GM21529 (cell line): ENCODE results near the gene RALGDS.

Experiments used
- ATAC-seq: cut with Tn5 transposase; IDR thresholded peaks from one replicate; pipeline ENCODE4 v1.9.1; 2021; ENCODE audit not compliant: unreplicated experiment

Gene RALGDS

DNA sequence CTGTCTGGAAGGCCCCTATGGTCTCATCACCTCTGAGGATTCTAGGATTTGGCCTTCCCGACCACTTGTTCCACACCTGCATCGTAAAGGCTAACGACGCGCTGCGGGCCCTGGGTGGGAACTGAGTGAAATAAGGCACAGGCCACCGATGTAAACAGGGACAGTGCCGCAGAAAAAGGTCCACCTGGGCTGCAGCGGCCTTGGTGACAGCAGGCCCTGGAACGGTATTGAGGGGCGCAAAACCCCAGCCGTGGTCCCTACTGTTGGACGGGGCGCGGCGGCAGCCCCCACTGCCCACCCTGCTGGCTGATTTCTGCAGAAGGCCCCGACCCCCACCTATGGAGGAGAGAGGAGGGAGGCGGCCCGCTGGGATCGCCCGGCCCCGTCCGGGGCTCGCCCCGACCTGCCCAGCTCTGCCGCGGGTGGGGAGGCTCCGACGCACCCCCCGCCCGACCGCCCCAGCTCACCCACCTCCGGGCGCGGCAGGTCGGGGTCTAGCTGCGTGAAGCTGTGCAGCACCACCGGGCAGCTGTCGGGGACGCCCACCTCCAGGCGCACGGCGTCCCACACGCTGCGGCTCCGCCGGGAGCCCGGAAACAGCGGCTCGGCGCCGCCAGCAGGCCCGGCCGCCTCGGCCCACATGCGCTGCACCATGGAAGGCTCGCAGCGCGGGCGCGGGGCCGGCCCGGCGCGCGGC is 391 bp downstream of the RALGDS start:
- no peak for ATAC-seq

DNA sequence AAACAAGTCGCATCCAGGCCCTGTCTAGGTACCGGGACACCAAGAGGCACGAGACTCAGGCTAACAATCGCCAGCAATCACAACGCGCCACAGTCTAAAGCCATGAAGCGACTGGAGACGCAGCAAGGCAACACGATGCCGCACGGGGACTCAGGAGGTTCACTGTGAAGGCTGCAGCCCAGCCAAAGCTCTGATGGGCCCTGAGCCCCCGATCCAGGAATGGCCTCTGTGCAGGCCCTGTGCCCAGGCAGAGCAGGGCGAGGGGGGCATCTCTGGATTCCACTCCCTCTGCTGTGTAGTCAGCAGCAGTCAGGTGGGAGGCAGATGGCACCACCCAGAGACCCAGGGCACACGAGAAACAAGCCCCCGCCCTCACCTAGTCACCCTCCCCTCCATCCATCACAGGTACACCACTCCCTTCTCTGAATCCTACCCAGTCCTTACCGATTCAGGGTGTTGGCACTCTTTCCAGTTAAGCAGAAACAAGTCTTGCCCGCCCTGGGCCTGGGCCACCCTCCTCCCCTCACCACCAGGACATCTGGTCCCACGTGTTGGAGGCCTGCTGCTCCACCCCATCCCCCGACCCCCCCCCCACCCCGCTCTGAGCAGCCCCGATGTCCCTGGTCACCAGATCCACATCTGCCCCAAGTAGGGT is 1.1 kb downstream of the RALGDS start:
- no peak for ATAC-seq

DNA sequence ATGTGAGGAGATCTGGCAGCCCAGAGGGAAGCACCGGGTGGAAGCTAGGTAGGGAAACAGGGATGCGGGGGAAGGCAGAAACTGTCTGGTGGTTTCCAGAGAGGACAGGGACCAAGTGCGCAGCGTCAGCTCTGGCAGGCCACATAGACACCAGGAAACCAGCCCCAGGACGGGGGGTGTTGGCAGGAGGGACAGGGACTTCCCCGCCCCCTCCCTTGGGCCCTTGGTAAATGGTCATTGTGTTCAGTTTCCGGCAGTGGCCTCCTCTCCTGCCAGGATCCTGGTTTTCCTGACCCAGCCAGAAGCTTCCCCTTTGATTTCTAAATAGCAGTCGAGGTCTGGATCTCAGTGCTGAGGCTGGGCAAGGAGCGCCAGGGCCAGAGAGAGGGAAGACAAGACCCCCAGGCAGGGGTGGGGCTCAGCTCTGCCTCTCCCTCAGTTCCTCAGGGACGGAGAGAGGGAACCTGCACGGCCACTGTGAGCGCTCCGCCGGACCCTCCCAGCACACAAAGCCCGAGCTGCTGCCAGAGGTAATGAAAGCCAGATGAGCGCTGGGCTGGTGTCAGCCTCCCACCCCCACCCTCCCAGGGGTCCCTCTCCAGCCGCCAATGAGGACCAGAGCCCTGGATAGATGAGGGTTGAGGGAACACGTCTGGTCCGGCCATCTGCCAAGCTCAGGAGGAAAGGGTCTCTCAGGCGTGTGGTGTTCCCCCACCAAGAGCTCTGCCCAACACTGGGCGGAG is 1.8 kb downstream of the RALGDS start:
- no peak for ATAC-seq

DNA sequence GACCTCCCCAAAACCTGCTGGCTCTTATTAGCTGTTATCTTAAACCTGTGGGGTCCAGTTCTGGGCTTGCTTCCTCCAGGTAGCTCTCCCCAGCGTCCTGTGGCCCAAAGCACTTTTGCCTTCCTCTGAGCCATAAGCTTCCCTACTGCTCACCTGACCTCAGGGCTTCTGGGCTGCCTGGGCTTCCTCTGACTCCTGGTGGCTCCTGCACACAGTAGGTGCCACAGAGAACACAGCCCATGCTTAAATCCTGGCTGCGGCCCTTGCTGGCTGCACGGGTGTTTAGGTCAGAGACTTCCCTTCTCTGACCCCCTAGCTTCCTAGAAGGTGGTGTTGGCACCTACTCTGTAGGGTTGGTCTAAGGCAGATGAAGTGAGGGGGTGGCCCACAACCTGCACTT is 2.5 kb downstream of the RALGDS start:
- ATAC-seq: no peak

DNA sequence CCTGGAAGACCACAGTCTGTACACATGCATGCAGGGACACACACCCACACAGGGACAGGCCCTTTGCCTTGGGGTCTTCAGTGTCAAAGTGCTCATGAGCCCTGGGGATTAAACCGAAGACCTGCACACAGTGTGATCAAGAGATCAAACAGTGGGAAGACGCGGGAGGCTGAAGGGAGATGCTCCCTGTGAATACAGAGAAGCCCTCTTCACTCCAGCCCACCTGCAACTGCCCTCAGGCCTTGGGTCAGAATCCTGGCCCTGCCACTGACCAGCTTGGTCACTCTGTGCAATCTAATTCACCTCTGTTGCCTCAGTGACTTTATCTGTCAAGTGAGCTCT is 2.9 kb downstream of the RALGDS start:
- no peak for ATAC-seq

DNA sequence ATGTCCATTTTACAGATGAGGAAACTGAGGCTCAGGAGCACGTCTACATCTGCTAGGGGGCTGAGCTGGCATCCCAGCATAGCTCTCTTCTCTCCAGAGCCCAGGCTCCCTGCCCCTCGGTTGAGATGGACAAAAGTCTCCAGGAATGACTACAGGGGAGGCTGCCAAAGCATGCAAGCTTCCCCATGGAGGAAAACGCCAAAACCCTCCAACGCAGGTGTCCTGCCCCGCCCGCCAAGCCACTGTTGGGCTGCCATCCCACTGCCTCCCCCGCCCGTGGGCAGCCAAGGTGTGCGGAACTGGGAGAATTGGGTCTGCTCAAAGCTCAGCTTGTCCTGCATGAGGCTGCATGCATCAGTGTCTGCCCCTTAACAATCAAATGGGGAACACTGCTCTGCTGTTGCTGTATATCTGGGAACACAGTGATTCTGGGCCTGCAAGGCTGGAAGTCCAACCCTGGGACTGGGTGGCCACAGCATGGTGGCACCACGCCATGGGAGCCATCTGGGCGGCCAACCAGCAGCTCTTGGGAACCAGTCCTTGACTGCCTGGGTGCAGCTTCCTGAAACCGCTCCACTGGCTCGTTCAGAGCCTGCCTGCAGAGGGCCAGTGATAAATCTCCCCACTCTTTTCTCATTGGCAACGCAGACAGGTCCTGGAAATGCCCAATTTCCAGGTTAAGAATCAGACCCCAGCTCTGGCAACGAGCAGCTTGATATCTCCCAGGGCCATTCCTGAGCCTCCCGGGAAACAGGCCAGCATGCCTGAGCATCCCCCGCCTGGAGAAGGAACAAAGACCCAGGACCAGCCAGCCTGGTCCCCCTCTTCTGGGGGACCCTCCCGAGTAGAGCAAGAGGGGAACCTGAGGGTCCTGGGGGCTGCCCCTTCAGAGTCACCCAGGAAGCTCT is 3.5 kb downstream of the RALGDS start:
- no peak for ATAC-seq

DNA sequence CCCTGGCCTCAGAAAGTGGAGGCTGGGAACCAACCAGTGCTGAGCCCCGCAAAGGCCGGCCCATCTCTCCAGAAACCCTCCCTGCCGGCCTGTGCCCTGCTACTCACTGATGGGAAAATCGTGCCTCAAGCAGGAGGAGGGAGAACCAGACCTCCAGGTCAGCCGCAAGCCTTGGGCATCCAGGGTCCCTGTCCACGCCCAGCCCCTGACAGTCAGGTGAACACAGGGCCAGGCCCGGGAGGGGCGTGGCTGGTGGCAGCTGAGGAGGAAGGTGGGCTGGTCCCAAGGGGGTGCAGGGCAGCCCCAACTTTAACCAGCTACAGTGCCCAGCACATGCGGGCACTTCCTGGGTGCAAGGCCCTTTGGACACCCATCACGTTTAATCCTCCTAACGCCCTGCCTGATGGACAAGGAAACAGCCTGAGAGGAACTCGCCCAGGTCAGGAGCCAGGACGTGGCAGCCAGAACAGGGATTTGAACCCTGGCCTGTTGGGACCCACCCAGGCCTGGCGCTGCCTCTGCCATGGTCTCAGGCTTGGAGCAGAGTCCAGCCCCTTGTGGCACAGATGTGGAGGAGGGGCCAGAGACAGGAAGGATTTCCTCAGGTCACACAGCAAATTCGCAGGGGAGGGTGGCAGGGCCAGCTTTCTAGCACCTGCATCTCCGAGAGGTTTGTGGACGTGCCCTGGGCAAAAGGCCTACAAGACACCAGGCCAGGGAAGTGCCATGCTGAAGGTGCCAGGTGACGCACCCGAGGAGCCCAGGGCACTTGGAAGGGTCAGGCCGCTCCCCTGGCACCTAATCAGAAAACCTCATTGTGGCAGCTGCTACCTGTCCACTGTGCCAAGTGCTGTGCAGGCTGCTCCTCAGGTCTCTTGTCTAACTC is 4.5 kb downstream of the RALGDS start:
- ATAC-seq: no peak

DNA sequence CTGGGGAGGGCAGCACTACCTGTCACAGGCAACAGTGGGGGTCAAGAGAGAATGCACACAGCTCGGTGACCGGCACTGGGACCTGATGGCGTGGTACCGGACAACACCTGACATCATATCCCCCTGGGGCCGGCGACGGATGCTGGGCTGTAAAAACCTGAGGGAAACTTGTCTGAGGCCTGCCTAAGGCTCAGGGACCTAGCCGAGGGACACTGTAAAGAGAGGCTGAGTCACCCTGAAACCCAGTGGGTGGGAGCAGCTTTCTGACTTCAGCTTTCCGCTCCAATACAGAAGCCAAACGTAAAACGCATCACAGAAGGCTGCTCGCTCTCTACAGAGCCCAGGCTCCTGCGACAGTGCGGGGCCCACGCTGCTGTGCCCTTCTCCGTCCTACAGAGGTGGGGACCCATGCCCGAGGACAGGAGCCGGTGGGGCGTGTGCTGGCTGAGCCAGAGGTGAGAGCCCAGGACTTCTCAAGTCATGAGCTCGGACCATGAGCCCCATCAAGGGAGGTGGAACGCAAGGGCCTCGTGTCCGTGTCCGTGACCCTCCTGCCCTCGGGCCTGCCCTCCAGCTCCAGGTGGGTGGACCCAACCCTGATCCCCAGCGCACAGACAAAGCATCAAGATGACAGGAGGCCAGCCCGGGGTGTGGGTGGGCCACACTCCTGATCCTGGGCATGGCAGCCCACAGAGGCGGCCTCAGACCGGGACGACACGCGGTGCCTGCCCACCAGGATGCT is 5.3 kb downstream of the RALGDS start:
- peak; percentile 81 for ATAC-seq

DNA sequence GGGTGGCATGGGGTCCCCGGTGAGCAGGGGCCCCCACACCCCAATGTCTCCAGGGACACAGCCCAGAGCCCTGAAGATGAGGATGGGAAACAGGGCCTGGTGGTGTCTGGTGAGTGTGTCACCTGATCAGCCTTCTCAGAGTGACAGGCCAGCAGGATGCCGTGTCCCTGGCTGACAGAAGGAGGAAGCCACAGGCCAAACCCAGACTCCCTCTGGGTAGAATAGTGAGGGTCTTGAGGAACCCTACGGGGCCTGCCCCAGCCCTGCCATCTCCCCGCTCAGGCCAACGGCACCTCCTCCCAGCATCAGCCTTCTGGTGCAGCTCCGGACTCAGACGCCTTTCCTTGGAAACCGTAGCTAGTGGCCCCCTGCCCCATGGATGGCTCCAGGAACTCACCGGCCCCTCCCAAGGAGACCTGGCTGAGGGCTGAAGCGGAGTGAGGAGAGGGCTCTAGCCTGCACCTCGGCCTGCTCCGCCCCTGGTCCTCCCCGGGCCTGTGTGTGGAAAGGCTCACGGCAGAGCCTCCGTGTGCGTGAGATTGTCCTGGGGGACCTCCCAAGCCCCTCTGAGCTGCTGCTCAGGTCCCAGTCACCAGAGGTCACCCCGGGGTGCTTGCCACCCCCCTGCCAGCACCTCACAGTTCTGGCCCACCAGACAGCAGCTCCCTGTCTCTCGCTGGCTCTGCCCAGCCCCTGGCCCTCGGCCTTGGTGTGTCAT is 6.0 kb downstream of the RALGDS start:
- no peak for ATAC-seq

DNA sequence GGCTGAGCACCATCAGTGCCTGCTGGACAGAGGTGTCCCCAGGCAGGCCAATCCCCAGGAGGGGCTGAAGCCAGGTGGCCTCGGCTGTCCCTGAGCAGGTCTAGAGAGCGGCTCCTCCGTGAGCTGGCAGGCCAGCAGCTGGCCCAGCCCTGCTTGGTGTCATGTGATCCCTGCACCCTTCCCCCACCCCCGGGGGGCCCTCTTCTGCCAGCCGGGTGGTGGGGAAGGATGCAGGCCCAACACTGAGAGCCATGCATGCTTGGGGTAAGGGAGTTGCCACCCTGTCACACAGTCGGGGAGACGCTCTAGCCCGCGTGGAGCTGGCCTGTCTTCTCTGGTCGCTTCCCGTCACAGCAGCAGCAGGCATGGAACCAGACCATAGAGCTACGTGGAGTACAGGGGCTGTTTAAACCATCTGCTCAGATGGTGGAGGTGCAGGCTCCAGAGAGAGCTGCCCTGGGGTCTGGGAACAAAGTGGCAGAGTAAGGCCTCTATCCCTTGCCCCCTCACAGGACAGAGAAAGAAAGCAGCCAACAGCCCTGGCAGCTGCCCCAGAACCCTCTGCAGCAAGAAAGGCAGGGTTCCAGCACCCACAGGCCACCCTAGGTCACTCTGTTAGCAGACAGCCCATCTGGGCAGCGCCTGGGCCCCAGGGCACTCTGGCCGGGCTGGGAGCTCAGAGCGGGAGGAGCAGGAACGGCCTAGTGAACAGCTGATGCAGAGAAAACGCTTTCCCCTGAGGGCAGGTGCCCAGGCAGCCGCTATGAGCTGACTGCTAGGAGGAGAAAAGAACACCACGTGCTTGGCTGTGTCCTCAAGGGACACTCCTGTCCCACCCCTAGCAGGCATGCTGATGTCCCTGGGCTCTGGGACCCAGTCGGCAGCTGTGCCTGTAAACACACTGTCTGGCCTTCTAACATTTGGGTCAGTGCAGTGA is 6.8 kb downstream of the RALGDS start:
- no peak for ATAC-seq

DNA sequence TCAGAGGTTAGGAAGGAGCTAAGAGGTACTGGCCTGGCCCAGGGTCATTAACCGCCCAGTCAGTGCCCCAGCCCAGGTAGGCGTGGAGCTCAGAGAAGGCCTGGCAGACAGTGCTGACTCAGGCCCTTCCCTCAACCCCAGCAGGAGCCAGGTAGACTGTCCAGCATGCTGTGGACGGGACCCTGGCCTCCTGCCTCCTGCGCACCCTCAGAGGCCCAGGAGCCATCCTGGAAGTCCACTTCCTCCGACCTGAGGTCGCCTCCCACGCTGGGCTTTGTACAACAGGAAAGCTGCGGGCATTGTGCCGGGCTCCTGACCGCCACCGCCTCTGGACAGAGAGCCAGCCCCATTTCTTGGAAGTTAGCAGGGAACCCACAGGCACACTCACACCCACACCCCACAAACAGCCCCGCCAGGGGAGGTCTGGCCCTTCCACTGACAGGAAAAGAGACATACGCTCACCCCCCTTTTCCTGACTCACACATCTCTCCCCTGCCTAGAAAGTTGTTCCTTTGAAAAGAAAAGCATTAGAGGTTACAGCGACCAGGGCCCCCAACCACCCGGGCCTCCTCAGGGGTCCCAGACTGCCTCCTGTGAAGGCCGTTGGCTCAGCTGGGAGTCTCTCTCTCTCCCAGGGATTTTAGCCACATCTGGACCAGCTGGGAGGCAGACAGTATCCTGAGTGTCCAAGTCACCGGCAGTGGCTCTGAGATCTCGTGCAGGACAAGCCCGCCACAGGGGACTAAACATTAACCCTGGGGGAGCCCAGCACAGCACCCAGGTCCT is 7.7 kb downstream of the RALGDS start:
- ATAC-seq: no peak

DNA sequence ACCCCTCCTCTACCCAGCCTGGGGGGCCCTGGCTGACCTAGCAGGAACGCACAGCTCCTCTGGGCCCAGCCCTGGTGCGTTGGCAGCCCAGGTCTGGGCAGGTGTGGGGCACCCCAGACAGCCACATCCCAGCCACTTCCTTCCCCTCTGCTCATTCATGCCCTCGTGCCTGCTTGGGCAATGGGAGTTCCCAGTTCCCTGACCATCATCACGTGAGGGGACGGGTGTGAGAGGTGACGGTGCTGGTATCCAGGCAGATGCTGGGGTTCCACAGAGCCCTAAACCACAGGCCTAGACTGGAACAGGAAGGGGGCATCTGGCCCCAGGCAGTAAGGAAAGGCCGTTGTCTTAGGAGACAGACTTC is 8.4 kb downstream of the RALGDS start:
- no peak for ATAC-seq

DNA sequence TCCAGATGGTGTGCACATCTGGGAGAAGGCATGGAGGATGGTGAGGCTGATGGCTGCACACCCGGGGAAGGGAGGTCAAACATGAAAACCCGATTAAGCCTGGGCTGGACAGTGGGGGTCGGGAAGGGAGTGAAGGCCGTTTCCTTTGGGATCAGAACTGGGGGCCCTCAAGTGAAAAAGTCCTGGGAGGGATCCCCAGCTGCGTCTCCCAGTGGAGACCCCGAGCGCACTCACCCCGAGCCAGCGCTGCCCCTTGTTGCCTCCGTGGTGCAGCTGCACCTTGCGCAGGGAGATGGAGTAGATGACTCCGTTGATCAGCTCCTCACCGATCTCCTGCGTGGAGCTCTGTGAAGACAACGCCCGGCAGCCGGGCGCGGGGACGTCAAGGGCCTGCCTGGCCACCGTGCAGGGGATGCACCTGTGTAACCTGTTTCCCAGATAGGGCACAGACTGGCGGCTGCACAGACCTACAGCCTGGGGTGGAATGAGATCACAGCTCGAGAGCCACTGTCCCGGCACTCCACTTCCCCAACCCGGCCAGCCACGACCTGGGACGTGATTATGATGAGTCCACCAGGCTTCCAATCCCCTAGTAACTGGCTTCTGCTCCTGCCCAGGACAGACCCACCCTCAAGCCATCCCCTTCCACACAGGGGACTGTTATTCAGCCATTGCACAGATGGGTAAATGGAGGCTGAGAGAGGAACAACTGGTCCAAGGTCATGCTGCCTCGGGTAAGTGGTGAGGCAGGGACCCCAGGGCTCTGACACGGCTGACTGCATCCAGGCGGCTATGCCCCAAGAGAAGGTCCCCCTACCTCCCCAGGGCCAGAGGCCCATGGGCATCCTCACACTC is 9.0 kb downstream of the RALGDS start:
- ATAC-seq: no peak

DNA sequence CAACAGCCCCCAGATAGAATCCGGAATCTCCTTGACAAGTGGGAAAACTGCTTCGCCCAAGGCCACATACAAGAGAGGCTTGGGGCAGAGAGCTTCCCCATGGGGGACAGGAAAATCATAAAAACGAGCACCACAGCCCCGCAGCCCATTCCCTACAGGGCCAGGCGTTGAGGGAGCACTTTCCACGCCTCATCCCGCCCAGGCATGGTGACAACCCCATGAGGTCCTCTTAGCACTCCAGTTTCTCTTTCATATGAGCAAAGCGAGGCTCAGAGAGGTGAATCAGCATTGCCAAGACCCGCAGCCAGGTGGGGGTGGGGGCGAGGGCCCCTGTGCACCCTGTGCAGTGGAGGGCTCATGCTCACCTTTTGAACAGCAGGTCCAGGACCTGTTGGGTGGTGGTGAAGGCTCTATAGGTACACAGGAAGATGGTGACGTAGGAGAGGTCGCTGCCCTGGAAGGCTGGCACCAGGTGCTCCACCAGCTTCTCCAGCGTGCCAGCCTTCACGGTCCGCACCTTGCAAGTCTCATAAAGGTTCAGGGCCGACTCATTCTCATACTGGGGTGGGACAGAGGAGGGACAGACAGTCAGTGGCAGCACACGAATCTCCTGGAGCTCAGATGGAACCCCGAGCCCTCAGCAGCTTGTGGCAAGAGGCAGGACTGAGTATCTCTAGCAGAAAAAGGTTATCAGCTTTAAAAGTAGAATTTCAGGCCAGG is 10.9 kb downstream of the RALGDS start:
- ATAC-seq: no peak

DNA sequence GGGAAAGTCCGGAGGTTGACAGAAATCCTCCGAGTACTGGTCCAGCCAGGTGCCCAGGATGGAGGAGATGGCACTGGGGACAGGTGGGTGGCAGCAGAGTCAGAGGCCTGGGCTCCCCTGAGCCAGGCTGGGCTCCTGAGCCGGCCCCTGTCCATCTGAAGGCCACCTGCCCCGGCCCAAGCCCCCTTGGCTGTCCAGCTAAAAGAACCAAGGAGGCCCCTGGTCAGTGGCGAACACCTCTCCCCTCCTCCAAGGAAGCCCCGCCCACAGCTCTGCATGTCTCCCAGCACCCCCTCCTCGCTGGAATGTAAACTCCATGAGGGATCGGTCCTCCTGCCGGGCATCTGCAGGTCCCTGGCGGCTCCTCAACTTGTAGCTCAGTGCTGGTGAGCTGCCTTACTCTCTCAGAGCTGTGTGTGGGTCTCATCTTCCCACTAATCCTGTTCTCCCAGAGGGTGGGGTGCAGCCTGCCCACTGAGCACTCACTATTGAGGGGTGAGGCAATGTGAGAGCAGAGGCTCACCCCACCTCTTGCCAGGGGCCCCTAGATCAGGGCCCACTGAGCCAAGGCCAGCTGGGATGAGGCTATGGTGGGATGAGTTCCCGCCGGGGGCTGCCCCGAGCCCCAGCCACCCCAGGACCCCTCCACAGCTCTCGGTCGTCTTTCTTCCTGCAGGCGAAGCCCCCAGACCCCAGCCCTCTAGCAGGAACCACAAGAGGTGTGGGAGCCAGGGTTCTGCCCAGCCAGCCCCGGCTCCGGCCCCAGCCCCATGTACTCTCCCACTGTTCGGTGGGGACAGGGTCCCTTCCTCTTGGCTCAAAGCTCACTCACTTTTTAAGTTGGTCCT is 12.0 kb downstream of the RALGDS start:
- no peak for ATAC-seq
